Measurements from ENCODE around the gene PLEKHG5. TPM values are rescaled to one million over a fixed set of nuclear protein-coding genes. Genes with fewer than 3 reads are reported as not detected.

PLEKHG5 gene
- polyA plus RNA-seq, 10 donors = 6.9 to 15.1 (median 9.8) TPM

GRCh38 chr1:6426277-6426971 is 65.0 kb downstream of the PLEKHG5 start:
- no peak for DNase-seq

GRCh38 chr1:6425658-6426057 is 65.8 kb downstream of the PLEKHG5 start:
- no peak for DNase-seq

- DNase-seq = peak in 1 of 3 donors; percentile 27
Observed at GRCh38 chr1:6424619-6425593, 66.6 kb downstream of the PLEKHG5 start, which contains the start of gene ESPN. Gene ESPN, plus strand, starts transcription at chr1:6424776. Its CDS starts 180 bp downstream, at chr1:6424956.

GRCh38 chr1:6424000-6424565 is 67.4 kb downstream of the PLEKHG5 start:
- DNase-seq = peak in 1 of 3 donors; percentile 24

DNA sequence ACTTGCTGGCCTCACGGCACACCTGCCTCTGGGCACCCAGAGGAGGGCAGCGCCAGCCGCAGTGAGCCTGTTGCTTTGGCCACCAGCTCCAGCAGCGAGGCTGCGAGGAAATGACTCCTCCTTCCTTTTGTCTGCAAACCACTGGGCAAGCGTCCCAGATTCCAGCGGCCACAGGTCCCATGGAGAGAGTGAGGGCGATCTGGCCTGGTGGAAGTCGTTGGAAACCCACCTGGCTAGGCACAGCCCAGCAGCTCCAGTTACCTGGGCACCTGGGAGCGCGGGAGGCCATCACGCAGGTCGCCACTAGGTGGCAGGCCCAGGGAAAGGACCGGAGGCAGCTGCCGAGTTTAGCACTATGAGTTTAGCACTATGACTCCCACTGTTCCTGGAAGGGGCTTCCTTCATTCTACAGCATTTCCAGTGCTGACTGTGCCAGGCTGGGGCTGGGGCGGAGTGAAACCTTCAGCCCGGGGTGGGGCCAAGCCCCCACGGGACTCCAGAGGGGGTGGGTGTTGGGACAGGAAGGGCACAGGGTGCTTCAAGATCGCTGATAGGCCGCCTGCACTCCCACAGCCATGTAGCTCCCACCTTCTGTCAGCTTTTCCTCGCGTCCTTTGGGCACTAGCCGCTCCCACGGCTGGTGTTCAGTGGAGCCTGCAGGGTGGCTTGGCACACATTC is 68.0 kb downstream of the PLEKHG5 start:
- DNase-seq = peak in 1 of 3 donors; percentile 40

DNA sequence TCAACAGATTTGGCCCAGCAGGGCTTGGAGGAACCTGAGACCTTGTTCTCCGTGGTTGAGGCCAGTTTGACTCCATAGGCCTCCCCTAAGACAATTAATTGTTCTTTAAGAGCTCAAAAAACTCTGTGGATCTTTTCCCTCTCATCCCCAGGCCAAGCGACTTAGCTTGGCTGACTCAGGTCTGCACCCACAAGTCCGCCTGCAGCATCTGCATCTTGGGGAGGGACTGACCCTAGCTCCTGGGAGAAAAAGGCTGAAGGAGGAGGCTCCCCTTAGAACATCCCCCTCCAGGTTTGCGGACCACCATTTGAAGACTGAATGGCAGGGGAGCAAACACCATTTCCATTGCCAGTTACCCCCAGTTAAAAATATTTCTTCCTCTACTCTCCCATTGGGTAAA is 70.2 kb downstream of the PLEKHG5 start:
- DNase-seq = no peak

- peak in 1 of 3 donors; percentile 44 for DNase-seq
Observed at GRCh38 chr1:6420454-6421042, 70.9 kb downstream of the PLEKHG5 start.

- no peak for DNase-seq
Observed at GRCh38 chr1:6419804-6420453, 71.5 kb downstream of the PLEKHG5 start, which contains the start of gene HES2. Gene HES2, minus strand, starts transcription at chr1:6419919. Its CDS starts 99 bp downstream, at chr1:6419820.

DNA sequence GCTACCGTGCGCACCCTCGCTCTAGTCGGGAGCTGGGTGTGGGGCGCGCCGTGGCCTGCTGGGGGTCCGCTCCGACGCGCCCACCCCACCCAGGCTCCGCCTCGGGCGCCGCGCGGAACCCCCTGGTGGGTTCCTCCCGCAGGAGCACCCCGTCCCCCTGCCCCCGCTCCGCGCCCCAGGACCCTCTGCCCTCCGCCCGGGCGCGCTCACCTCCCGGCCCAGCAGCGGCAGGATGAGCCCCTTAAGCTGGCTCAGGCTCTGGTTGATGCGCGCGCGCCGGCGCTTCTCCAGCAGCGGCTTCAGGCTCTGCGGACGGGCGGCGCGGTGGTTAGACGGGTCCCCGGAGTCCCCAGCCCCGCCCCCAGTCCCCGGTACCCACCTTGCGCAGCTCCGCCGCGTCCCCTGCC is 72.1 kb downstream of the PLEKHG5 start:
- no peak for DNase-seq

DNA sequence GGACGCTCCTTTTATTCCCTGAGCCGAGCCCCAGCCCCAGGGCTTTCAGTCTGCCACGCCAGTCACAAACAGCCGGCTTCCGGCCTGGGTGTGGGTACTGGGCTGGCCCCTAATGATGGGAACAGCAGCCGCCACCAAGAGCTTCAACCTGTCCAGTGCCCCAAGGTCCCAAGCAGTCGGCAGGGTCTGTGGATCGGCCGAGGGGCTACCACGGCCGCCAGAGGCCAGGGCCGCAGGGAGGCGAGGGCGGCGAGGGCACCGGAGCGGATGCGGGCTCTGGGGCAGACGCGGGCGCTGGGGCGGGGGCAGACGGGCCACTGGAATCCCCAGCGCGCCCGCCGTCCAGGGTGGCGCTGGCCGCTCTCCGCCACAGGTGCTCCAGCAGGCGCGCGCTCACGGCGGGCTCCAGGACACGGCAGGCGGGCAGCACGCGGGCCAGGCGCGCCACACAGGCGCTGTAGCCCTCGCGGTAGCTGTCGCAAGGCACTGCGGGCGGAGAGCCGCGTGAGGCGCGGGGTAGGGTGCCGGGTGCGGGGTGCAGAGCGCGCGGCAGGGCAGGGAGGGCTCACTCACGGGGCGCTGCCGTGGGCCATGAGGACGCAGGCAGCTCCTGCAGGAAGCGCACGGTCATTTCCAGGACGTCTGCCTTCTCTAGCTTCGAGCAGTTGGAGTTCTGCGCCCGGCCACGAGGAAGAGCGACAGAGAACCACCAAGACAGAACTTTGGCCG is 72.6 kb downstream of the PLEKHG5 start:
- no peak for DNase-seq

DNA sequence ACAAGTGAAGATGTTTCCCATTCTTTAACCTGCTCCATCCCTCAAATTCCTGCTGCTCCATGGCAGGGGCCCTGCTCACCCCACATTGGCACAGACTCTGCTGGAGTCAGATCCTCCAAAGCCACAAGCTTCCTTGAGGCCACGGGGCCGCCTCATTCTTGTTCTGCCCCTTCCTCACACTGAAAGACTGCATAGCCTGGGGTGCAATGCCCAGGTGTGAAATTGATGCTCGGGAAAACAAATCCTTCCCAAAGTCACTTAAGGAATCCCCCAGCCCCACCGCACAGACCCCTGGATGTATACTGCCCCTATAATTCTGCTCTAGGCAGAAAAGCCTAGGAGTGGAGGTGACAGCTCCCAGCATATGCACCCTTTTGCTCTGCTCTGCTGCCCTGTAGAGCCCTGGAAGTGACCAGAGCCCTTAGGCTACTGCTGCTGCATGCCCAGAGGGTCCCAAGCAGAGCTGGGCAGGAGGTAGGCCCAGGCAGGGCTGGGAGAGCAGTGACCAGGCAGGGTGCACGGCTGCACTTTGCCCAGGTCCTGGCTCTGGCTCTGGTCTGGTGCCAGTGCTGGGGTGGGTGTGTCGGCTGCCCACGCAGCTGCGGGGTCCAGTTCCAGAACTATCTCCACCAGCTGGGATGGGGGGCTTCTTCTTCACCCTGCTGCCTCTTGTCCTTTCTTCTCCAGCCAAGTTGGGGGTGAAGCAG is 73.4 kb downstream of the PLEKHG5 start:
- no peak for DNase-seq

Other genes with a start within 250 kb of the PLEKHG5 start
- gene HES3, start 247.5 kb downstream of the PLEKHG5 start, polyA plus RNA-seq (ENCODE audit: insufficient read length in 10 of 10) = not detected
- gene GPR153, start 230.6 kb downstream of the PLEKHG5 start, polyA plus RNA-seq (ENCODE audit: insufficient read length in 10 of 10) = 10 to 100 TPM in 9 of 10 donors, 1 to 10 TPM in 1; 9.5 to 26.1 (median 14.6) TPM
- 10 to 100 TPM; 14.1 to 25.9 (median 17.0) TPM for gene ACOT7, start 97.9 kb downstream of the PLEKHG5 start, polyA plus RNA-seq (ENCODE audit: insufficient read length in 10 of 10)
- 1 to 10 TPM in 2 of 10 donors, under 1 TPM in 2, not detected in 6; 0.31 to 2.3 (median 0.92) TPM for gene HES2, start 71.7 kb downstream of the PLEKHG5 start, polyA plus RNA-seq (ENCODE audit: insufficient read length in 10 of 10)
- 1 to 10 TPM in 7 of 10 donors, under 1 TPM in 3; 0.35 to 5.0 (median 1.3) TPM for gene ESPN, start 66.9 kb downstream of the PLEKHG5 start, polyA plus RNA-seq (ENCODE audit: insufficient read length in 10 of 10)
- gene TNFRSF25, start 25.5 kb downstream of the PLEKHG5 start, polyA plus RNA-seq (ENCODE audit: insufficient read length in 10 of 10) = 10 to 100 TPM in 4 of 10 donors, 1 to 10 TPM in 6; 5.7 to 13.9 (median 9.5) TPM
- 10 to 100 TPM; 11.0 to 23.8 (median 14.6) TPM for gene NOL9, start 62.8 kb upstream of the PLEKHG5 start, polyA plus RNA-seq (ENCODE audit: insufficient read length in 10 of 10)
- gene TAS1R1, start 63.6 kb upstream of the PLEKHG5 start, polyA plus RNA-seq (ENCODE audit: insufficient read length in 10 of 10) = 1 to 10 TPM; 3.2 to 7.0 (median 5.1) TPM
- gene ZBTB48, start 88.3 kb upstream of the PLEKHG5 start, polyA plus RNA-seq (ENCODE audit: insufficient read length in 10 of 10) = 10 to 100 TPM; 13.2 to 24.8 (median 16.2) TPM
- gene KLHL21, start 111.2 kb upstream of the PLEKHG5 start, polyA plus RNA-seq (ENCODE audit: insufficient read length in 10 of 10) = 10 to 100 TPM; 25.5 to 42.0 (median 30.0) TPM
- 10 to 100 TPM; 16.1 to 24.0 (median 18.8) TPM for gene PHF13, start 122.1 kb upstream of the PLEKHG5 start, polyA plus RNA-seq (ENCODE audit: insufficient read length in 10 of 10)
- 10 to 100 TPM; 13.2 to 18.0 (median 15.6) TPM for gene THAP3, start 133.2 kb upstream of the PLEKHG5 start, polyA plus RNA-seq (ENCODE audit: insufficient read length in 10 of 10)
- gene DNAJC11, start 210.1 kb upstream of the PLEKHG5 start, polyA plus RNA-seq (ENCODE audit: insufficient read length in 10 of 10) = 10 to 100 TPM; 26.7 to 42.0 (median 34.7) TPM